ENCODE measurements around the gene PDSS2. TPM values are rescaled to one million over a fixed set of nuclear protein-coding genes. Genes with fewer than 3 reads are reported as not detected.
"Not testable (repeated sequence)": the region's sequence is repeated elsewhere in the genome, so short reads cannot be mapped to it uniquely, and the experiment has no call there.

PDSS2 gene
- total and polyA plus RNA-seq, 4 donors = 10.5 to 20.9 (median 16.0) TPM

DNA sequence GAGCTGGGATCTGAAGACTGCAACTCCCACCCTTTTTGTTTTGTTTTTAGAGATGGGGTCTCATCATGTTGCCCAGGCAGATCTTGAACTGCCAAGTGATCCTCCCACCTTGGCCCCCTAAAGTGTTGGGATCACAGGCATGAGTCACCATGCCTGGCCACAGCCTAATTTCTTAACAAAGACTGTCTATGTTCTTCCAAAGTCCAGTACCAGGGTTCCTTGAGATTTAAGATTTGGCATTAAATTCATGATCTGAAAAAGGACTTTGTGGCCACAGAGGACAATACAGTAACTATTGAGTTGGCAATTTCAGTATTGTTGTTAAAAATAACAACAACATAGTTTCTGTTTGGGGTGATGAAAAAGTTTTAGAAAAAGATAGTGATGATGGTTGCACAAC, 315.4 kb downstream of the PDSS2 start:
- H3K4me1 ChIP-seq (ENCODE audit: control insufficient read depth in 4 of 4, insufficient read depth in 4 of 4, low read length in 3 of 4) = no peaks in the 10 kb centered on the region
- TF ChIP-seq CTCF (IDR thresholded peaks at IDR 0.05; ENCODE audit: low read depth, low read length, missing input control) (no peak), EGR1 (IDR thresholded peaks at IDR 0.05; ENCODE audit: low read depth in 2 of 2) (no peak), HNF4A (conservative IDR thresholded peaks at IDR 0.05) (no peak), FOXA2 (IDR thresholded peaks at IDR 0.05) (no peak), NR2F2 (IDR thresholded peaks at IDR 0.05) (no peak), RXRA (IDR thresholded peaks at IDR 0.05) (no peak), SP1 (IDR thresholded peaks at IDR 0.05) (no peak), GABPA (IDR thresholded peaks at IDR 0.05 in 1 of 2, conservative IDR thresholded peaks at IDR 0.05 in 1 of 2) (no peak), TAF1 (conservative IDR thresholded peaks at IDR 0.05) (no peak)
- TF ChIP-seq, protein P1, sequence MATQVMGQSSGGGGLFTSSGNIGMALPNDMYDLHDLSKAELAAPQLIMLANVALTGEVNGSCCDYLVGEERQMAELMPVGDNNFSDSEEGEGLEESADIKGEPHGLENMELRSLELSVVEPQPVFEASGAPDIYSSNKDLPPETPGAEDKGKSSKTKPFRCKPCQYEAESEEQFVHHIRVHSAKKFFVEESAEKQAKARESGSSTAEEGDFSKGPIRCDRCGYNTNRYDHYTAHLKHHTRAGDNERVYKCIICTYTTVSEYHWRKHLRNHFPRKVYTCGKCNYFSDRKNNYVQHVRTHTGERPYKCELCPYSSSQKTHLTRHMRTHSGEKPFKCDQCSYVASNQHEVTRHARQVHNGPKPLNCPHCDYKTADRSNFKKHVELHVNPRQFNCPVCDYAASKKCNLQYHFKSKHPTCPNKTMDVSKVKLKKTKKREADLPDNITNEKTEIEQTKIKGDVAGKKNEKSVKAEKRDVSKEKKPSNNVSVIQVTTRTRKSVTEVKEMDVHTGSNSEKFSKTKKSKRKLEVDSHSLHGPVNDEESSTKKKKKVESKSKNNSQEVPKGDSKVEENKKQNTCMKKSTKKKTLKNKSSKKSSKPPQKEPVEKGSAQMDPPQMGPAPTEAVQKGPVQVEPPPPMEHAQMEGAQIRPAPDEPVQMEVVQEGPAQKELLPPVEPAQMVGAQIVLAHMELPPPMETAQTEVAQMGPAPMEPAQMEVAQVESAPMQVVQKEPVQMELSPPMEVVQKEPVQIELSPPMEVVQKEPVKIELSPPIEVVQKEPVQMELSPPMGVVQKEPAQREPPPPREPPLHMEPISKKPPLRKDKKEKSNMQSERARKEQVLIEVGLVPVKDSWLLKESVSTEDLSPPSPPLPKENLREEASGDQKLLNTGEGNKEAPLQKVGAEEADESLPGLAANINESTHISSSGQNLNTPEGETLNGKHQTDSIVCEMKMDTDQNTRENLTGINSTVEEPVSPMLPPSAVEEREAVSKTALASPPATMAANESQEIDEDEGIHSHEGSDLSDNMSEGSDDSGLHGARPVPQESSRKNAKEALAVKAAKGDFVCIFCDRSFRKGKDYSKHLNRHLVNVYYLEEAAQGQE (IDR thresholded peaks at IDR 0.05) = no peak

GRCh38 chr6:107140581-107140980, 318.8 kb downstream of the PDSS2 start:
- H3K9me3 ChIP-seq (ENCODE audit: control insufficient read depth in 4 of 4, low read length in 3 of 4) = no peaks in the 10 kb centered on the region
- H3K4me3 ChIP-seq (ENCODE audit: low read depth in 1 of 3, low read length in 3 of 3) = no peak overlapping the region
- H3K9ac ChIP-seq (ENCODE audit: low read depth in 1 of 2, low read length in 2 of 2) = no peak overlapping the region
- H3K4me1 ChIP-seq (ENCODE audit: control insufficient read depth in 4 of 4, insufficient read depth in 4 of 4, low read length in 3 of 4) = no peaks in the 10 kb centered on the region
- no peak for DNase-seq (ENCODE audit: low spot score)
- no peaks in the 10 kb centered on the region for H3K36me3 ChIP-seq (ENCODE audit: control insufficient read depth in 4 of 4, insufficient read depth in 3 of 4, low read depth in 1 of 4, low read length in 3 of 4)
- H3K27ac ChIP-seq (ENCODE audit: low read depth in 1 of 2, low read length in 2 of 2) = no peak overlapping the region
- H3K27me3 ChIP-seq (ENCODE audit: control insufficient read depth in 4 of 4, insufficient read depth in 4 of 4, low read length in 3 of 4) = no peaks in the 10 kb centered on the region
- WGBS = 66% methylated on average over 3 of the region's 3 CpGs
- no peak for TF ChIP-seq FOXA2 (IDR thresholded peaks at IDR 0.05)
- TF ChIP-seq HNF4G (IDR thresholded peaks at IDR 0.05) = no peak

More for the DNA sequence above, 315.4 kb downstream of the PDSS2 start:
- Histone ChIP-seq H3K27me3 (ENCODE audit: control insufficient read depth in 4 of 4, insufficient read depth in 4 of 4, low read length in 3 of 4) (no peaks in the 10 kb centered on the region), H3K4me3 (ENCODE audit: low read depth in 1 of 3, low read length in 3 of 3) (no peak overlapping the region), H3K36me3 (ENCODE audit: control insufficient read depth in 4 of 4, insufficient read depth in 3 of 4, low read depth in 1 of 4, low read length in 3 of 4) (no peaks in the 10 kb centered on the region), H3K9ac (ENCODE audit: low read depth in 1 of 2, low read length in 2 of 2) (no peak overlapping the region), H3K9me3 (ENCODE audit: control insufficient read depth in 4 of 4, low read length in 3 of 4) (no peaks in the 10 kb centered on the region), H3K27ac (ENCODE audit: low read depth in 1 of 2, low read length in 2 of 2) (no peak overlapping the region)
- no peak for DNase-seq (ENCODE audit: low spot score)

DNA sequence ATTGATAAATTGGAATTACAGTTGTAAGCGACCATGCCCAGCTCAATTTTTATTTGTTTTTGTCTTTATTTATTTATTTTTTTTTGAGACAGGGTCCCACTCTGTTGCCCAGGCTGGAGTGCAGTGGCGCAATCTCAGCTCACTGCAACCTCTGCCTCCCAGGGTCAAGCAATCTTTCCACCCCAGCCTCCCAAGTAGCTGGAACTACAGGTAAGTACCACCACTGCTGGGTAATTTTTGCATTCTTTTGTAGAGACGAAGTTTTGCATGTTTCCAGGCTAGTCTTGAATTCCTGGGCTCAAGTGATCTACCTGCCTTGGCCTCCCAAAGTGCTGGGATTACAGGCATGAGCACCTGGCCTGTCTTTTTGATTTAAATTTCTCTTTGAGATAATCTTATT, 323.0 kb downstream of the PDSS2 start:
- not testable (repeated sequence) for H3K4me1 ChIP-seq (ENCODE audit: control insufficient read depth in 4 of 4, insufficient read depth in 4 of 4, low read length in 3 of 4); H3K27me3 ChIP-seq (ENCODE audit: control insufficient read depth in 4 of 4, insufficient read depth in 4 of 4, low read length in 3 of 4); H3K9ac ChIP-seq (ENCODE audit: low read depth in 1 of 2, low read length in 2 of 2); H3K27ac ChIP-seq (ENCODE audit: low read depth in 1 of 2, low read length in 2 of 2); H3K9me3 ChIP-seq (ENCODE audit: control insufficient read depth in 4 of 4, low read length in 3 of 4); H3K36me3 ChIP-seq (ENCODE audit: control insufficient read depth in 4 of 4, insufficient read depth in 3 of 4, low read depth in 1 of 4, low read length in 3 of 4); DNase-seq (ENCODE audit: low spot score); H3K4me3 ChIP-seq (ENCODE audit: low read depth in 1 of 3, low read length in 3 of 3)
- WGBS = 92% methylated on average over 3 of the region's 3 CpGs

DNA sequence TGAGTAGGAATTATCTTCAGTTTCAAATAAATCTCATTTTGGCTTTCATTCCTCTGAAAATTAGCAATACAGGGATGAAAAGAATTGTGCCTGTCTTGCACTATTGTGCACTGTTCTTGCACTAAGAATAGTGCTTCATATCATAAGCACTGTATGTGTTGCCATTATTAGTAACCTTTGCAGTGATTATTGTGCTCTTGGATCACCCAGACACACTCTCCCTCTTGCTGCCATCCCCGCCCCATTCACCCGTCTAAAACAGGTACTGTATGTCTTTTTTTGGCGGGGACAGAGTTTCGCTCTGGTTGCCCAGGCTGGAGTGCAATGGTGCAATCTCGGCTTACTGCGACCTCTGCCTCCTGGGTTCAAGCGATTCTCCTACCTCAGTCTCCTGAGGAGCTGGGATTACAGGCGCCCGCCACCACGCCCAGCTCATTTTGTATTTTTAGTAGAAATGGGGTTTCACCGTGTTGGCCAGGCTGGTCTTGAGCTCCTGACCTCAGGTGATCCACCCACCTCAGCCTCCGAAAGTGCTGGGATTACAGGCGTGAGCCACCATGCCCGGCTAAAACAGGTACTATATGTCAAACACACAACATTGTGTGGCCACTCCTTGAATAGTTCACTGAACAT, 324.2 kb downstream of the PDSS2 start:
- not testable (repeated sequence) for DNase-seq (ENCODE audit: low spot score); H3K27ac ChIP-seq (ENCODE audit: low read depth in 1 of 2, low read length in 2 of 2); H3K4me3 ChIP-seq (ENCODE audit: low read depth in 1 of 3, low read length in 3 of 3); H3K9ac ChIP-seq (ENCODE audit: low read depth in 1 of 2, low read length in 2 of 2); H3K27me3 ChIP-seq (ENCODE audit: control insufficient read depth in 4 of 4, insufficient read depth in 4 of 4, low read length in 3 of 4); H3K4me1 ChIP-seq (ENCODE audit: control insufficient read depth in 4 of 4, insufficient read depth in 4 of 4, low read length in 3 of 4); H3K36me3 ChIP-seq (ENCODE audit: control insufficient read depth in 4 of 4, insufficient read depth in 3 of 4, low read depth in 1 of 4, low read length in 3 of 4); H3K9me3 ChIP-seq (ENCODE audit: control insufficient read depth in 4 of 4, low read length in 3 of 4)
- 93% methylated on average over 14 of the region's 14 CpGs for WGBS
